Adipocyte (in vitro differentiated cells): Measurements from ENCODE around the gene FBXO36.

Source experiments
- DNase-seq: peaks from one replicate; pipeline ENCODE4 v3.0.0-alpha.2; 2015; ENCODE audit warnings: low read depth
- H3K27me3 ChIP-seq: replicated peaks from 2 replicates; pipeline ENCODE4 v1.7.0; 2013; ENCODE audit warnings: mild to moderate bottlenecking, low read length, moderate library complexity; ENCODE audit not compliant: control insufficient read depth, insufficient read depth
- H3K36me3 ChIP-seq: 2 replicates; pipeline ENCODE4 v1.7.0; 2013; ENCODE audit warnings: low read length, mild to moderate bottlenecking, moderate library complexity; ENCODE audit not compliant: control insufficient read depth, insufficient read depth, severe bottlenecking
- H3K4me1 ChIP-seq: 2 replicates; pipeline ENCODE4 v1.7.0; 2013; ENCODE audit warnings: mild to moderate bottlenecking, low read length, moderate library complexity; ENCODE audit not compliant: control insufficient read depth, insufficient read depth
- H3K4me3 ChIP-seq: 2 replicates; pipeline ENCODE4 v1.7.0; 2013; ENCODE audit warnings: mild to moderate bottlenecking, low read length, moderate library complexity
- H3K9ac ChIP-seq: 2 replicates; pipeline ENCODE4 v1.7.0; 2013; ENCODE audit warnings: mild to moderate bottlenecking, low read length, moderate library complexity
- H3K9me3 ChIP-seq: 2 replicates; pipeline ENCODE4 v1.7.0; 2013; ENCODE audit warnings: mild to moderate bottlenecking, low read length, moderate library complexity; ENCODE audit not compliant: control insufficient read depth

FBXO36 gene, protein sequence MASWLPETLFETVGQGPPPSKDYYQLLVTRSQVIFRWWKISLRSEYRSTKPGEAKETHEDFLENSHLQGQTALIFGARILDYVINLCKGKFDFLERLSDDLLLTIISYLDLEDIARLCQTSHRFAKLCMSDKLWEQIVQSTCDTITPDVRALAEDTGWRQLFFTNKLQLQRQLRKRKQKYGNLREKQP

GRCh38 chr2:229922449-229923386, at the start of gene FBXO36:
Gene FBXO36 (plus strand): TSS chr2:229922503. CDS start chr2:229922514, 11 bp downstream.
- peak within 1 kb of the TSS; percentile 95 for H3K9ac ChIP-seq
- peaks cover 13% of the 10 kb centered on the region for H3K36me3 ChIP-seq
- no peaks in the 10 kb centered on the region for H3K9me3 ChIP-seq
- peak; percentile 92 for DNase-seq
- H3K4me1 ChIP-seq, result peaks cover 16% of the 10 kb centered on the region
- H3K4me3 ChIP-seq, result peak within 1 kb of the TSS; percentile 97
- H3K27me3 ChIP-seq, result no peaks in the 10 kb centered on the region

GRCh38 chr2:229873123-229873581, 49.2 kb upstream of the FBXO36 start:
- Histone ChIP-seq H3K9me3 (no peaks in the 10 kb centered on the region), H3K9ac (no peak overlapping the region), H3K36me3 (peaks cover 43% of the 10 kb centered on the region), H3K27me3 (no peaks in the 10 kb centered on the region), H3K4me3 (no peak overlapping the region), H3K4me1 (peaks cover 28% of the 10 kb centered on the region)
- no peak for DNase-seq

- peaks cover 44% of the 10 kb centered on the region for H3K36me3 ChIP-seq
- no peak for DNase-seq
Observed at GRCh38 chr2:229874647-229875046, 47.7 kb upstream of the FBXO36 start.

GRCh38 chr2:229875549-229875948, 46.8 kb upstream of the FBXO36 start:
- no peak for DNase-seq
- Histone ChIP-seq H3K4me1 (peaks cover 17% of the 10 kb centered on the region), H3K27me3 (no peaks in the 10 kb centered on the region), H3K36me3 (peaks cover 46% of the 10 kb centered on the region), H3K9me3 (no peaks in the 10 kb centered on the region), H3K9ac (no peak overlapping the region), H3K4me3 (no peak overlapping the region)

More at GRCh38 chr2:229874647-229875046, 47.7 kb upstream of the FBXO36 start:
- no peak overlapping the region for H3K4me3 ChIP-seq
- H3K4me1 ChIP-seq, result peaks cover 17% of the 10 kb centered on the region
- no peak overlapping the region for H3K9ac ChIP-seq
- no peaks in the 10 kb centered on the region for H3K27me3 ChIP-seq
- no peaks in the 10 kb centered on the region for H3K9me3 ChIP-seq

DNA sequence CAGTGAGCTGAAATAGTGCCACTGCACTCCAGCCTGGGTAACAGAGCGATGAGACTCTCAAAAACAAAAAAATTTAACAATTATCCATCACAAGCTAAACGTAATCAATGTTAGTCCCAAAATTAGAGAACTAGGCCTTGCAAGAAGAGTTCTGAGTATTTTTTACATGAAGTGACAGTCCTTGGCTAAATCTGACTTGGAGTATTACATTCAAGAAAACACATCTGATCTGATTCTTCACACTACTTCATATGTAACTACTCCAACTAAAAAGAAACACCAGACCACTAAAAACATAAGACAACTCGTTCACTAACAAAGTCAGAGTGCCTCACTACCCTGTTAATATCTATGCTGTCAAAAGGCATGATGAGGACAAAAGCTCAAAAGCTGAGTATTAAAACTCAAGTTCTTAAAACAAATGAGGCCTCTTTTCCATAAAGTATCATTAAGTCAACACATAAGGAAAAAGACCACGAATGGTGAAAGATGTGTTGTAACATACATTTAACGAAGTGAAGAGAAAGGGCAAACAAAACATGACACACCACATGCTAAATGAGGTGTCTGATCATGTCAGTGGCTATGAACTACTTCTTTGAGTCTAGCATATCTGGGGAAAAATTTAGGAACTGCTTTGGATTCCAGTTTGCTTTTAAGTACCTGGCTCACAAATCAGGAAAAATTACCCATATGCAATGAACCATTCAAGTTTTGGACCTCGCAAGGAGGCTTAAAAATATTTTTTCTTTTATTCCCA, 42.9 kb upstream of the FBXO36 start:
- Histone ChIP-seq H3K4me1 (peaks cover 19% of the 10 kb centered on the region), H3K27me3 (no peaks in the 10 kb centered on the region), H3K4me3 (no peak overlapping the region), H3K36me3 (peaks cover 45% of the 10 kb centered on the region), H3K9ac (no peak overlapping the region), H3K9me3 (no peaks in the 10 kb centered on the region)
- DNase-seq, result no peak

- no peak overlapping the region for H3K9ac ChIP-seq
- peaks cover 23% of the 10 kb centered on the region for H3K4me1 ChIP-seq
- H3K9me3 ChIP-seq, result no peaks in the 10 kb centered on the region
- no peak overlapping the region for H3K4me3 ChIP-seq
- H3K27me3 ChIP-seq, result no peaks in the 10 kb centered on the region
- DNase-seq, result no peak
- peaks cover 45% of the 10 kb centered on the region for H3K36me3 ChIP-seq
Observed at GRCh38 chr2:229880892-229881586, 41.3 kb upstream of the FBXO36 start.

- no peak overlapping the region for H3K9ac ChIP-seq
- H3K4me3 ChIP-seq, result no peak overlapping the region
- DNase-seq, result no peak
- peaks cover 27% of the 10 kb centered on the region for H3K4me1 ChIP-seq
- no peaks in the 10 kb centered on the region for H3K9me3 ChIP-seq
- H3K36me3 ChIP-seq, result peaks cover 30% of the 10 kb centered on the region
- no peaks in the 10 kb centered on the region for H3K27me3 ChIP-seq
Observed at GRCh38 chr2:229882583-229882982, 39.7 kb upstream of the FBXO36 start.

GRCh38 chr2:229884775-229885699, 37.3 kb upstream of the FBXO36 start:
- Histone ChIP-seq H3K27me3 (no peaks in the 10 kb centered on the region), H3K4me1 (peaks cover 27% of the 10 kb centered on the region), H3K9ac (no peak overlapping the region), H3K4me3 (no peak overlapping the region), H3K36me3 (peaks cover 8% of the 10 kb centered on the region), H3K9me3 (no peaks in the 10 kb centered on the region)
- DNase-seq, result no peak

DNA sequence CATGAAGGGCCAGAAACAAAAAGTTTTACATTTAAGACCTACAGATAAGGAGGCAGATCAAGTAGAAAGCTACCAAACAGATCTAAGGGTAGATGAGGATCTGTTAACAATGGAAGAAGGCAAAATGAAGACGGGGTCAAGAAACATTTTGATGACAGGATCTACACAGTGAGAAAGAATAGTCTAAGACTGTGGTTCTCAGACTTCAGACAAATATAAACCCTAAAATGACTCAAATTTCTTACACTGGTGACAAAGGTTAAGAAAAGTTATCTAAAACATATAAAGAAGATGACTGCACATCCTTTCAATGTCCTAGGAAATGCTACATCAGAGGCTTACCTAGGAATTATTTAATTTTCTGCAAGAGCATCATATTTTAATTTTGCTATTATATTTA, 34.9 kb upstream of the FBXO36 start:
- Histone ChIP-seq H3K36me3 (peaks cover 10% of the 10 kb centered on the region), H3K4me1 (peaks cover 19% of the 10 kb centered on the region), H3K4me3 (no peak overlapping the region), H3K9me3 (no peaks in the 10 kb centered on the region), H3K27me3 (no peaks in the 10 kb centered on the region), H3K9ac (no peak overlapping the region)
- no peak for DNase-seq

DNA sequence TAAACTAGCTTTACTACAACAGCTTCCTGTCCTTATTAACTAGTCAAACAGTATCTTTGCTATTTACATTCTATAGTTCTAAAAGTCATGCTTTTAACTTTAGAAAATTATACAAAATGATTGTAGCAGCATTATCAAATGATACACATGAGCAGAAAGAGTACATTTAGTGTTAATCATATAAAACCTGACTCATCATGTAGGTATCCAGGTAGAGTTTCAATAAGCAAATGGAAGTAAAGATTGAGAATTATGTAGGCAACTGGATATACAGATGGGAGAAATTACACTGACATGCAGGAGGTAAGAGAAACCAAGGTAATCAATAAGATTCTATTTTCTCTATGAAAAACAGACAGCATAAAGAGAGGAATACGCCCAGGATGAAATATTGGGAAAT, 34.3 kb upstream of the FBXO36 start:
- DNase-seq, result no peak
- Histone ChIP-seq H3K4me1 (peaks cover 19% of the 10 kb centered on the region), H3K36me3 (peaks cover 10% of the 10 kb centered on the region), H3K27me3 (no peaks in the 10 kb centered on the region), H3K4me3 (no peak overlapping the region), H3K9ac (no peak overlapping the region), H3K9me3 (no peaks in the 10 kb centered on the region)
